T47D (cell line): Measurements from ENCODE around the gene FAM228B.
"Not testable (repeated sequence)": the region's sequence is repeated elsewhere in the genome, so short reads cannot be mapped to it uniquely, and the experiment has no call there.

ENCODE experiments used
- DNase-seq, 2 experiments: peaks; one replicate each; pipeline versions ENCODE4 v3.0.0 to v3.0.0-alpha.2; 2011 to 2012; ENCODE audit warnings: low read depth in 1 of 2, low spot score in 1 of 2
- JUND ChIP-seq: IDR thresholded peaks from 2 replicates; pipeline ENCODE4 v1.6.1; 2012; ENCODE audit warnings: low read depth
- in situ Hi-C: cut with HindIII; loops from 2 replicates; pipeline ENCODE4 v1.10.0; 2016; ENCODE audit warnings: low sequenced_read_pairs, low pct_unique_long_range_greater_than_20kb

Gene FAM228B

DNA sequence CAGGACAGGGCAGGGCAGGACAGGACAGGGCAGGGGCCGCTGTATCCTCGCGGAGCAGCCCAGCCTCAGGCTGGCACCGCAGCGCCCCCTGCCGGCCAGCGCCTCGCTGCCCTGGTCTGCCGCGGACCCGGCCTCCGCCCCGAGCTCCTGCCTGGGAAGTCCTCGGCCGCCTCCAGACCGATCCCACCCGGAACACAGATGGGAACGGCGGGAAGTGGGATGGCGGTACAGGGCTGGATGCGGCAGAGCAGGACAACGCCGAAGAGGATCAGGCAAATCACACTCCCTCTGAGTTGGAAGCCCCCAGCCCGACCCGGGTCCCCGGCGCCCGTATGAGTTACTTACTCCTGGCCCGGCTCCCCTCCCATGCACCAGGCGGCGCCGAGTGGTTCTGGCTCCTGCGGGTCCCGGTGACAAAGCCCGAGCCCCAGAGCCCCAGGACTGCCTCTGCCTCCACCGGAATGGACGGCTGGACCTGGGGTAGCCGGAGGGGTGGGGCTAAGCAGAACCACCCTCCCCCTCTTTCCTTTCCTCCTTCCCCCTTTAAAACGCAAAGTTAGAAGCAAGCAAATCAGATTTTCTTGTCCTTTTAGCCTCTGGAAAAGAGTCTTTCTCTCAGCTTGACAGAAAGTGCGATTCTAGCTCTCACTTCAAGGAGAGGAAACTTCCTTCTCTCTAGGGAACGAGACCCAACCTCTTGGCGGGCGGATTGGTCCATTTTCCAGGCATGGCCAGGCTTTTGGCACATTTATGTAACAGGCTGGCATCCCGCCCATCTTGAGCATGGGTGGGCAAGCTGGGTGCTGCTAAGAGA lies 38.7 kb upstream of the FAM228B start, which contains the start of gene TP53I3:
Gene TP53I3, minus strand, starts transcription at position 449 of the 814 bp plus-strand sequence. CDS start 508 bp downstream, outside the sequence.
- in situ Hi-C loops = no loop called here
- no peak for TF ChIP-seq JUND
- DNase-seq = peak; percentile 61 to 89

DNA sequence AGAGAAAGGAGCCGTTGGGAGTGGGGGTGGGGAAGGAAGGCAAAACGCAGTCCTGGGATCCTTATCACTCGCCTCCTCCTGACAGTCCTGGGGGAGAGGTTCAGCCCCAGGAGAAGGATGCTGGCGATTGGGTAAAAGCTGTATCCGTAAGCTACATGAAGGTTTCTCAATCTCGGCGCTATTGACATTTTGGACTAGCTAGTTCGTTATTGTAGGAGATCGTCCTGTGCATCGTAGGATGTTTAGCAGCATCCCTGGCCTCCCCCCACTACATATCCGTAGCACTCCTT lies 38.1 kb upstream of the FAM228B start:
- no peak for DNase-seq
- in situ Hi-C loops = no loop called here
- TF ChIP-seq JUND = no peak

DNA sequence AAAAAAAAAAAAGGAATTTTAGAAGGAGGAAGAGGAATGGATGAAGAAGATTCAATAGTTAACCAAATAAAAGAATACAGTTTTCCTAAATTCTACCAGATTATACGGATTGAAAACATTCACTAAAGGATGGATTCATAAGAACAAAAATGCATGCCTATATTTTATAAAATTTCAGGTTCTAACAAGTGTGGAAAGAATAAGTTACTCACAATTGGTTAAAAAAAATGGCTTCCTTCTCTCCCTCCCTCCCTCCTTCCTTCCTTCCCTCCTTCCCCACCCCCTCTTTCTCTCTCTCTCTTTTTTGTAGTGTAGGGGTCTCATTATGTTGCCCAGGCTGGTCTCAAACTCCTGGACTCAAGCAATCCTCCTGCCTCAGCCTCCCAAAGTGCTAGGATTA lies 37.0 kb upstream of the FAM228B start:
- DNase-seq = no peak
- no peak for TF ChIP-seq JUND
- in situ Hi-C loops = no loop called here

DNA sequence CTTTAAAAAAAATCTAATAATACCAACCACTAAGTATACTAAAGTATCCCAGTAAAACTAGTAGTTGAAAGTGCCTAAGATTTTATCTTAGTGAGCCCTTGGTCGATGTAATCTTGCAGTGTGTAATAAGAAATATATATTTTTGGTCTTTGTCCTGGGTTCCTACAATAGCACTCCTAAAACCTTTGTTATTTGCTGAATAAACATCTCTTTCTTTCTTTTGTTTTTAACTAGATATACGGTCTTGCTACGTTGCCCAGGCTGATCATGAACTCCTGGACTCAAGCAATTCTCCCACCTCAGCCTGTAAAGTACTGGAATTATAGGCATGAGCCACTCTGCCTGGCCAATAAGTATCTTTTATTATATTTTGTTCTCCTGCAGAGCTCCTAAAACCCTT lies 36.2 kb upstream of the FAM228B start:
- TF ChIP-seq JUND = no peak
- no peak for DNase-seq
- in situ Hi-C loops = no loop called here

DNA sequence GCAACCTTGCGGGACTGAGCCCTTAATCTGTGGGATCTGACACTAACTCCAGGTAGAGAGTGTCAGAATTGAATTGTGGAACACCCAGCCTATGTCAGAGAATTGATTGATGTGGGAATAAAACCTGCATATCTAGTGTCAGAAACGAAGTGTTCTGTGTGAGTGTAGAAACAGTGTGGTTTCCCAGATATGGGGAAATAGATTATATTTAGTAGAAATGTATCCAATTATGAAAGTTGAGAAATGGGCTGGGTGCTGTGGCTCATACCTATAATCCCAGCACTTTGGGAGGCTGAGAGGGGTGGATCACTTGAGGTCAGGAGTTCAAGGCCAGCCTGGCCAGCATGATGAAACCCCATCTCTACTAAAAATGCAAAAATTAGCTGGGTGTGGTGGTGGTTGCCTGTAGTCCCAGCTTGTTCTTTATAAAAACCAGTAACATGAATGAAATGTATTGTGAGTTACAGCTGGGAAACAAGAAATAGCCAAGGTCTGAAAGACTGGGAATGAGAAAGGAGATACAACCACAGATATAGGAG lies 34.4 kb upstream of the FAM228B start:
- no peak for DNase-seq
- in situ Hi-C loops = no loop called here
- no peak for TF ChIP-seq JUND

DNA sequence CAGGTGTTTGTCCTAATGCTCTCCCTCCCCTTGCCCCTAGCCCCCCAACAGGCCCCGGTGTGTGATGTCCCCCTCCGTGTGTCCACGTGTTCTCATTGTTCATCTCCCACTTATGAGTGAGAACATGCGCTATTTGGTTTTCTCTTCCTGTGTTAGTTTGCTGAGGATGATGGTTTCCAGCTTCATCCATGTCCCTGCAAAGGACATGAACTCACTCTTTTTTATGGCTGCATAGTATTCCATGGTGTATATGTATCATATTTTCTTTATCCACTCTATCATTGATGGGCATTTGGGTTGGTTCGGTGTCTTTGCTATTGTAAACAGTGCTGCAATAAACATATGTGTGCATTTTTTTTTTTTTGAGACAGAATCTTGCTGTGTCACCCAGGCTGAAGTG lies 30.0 kb upstream of the FAM228B start:
- DNase-seq, in situ Hi-C loops: not testable (repeated sequence)

DNA sequence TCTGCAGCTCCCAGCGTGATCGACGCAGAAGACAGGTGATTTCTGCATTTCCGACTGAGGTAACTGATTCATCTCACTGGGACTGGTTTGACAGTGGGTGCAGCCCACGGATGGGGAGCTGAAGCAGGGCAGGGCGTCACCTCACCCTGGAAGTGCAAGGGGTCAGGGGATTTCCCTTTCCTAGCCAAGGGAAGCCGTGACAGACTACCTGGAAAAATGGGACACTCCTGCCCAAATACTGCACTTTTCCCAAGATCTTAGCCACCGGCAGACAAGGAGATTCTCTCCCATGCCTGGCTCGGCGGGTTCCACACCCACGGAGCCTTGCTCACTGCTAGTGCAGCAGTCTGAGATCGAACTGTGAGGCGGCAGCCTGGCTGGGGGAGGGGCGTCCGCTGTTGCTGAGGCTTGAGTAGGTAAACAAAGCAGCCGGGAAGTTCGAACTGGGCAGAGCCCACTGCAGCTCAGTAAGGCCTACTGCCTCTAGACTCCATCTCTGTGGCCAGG lies 28.0 kb upstream of the FAM228B start:
- in situ Hi-C loops, DNase-seq: not testable (repeated sequence)

DNA sequence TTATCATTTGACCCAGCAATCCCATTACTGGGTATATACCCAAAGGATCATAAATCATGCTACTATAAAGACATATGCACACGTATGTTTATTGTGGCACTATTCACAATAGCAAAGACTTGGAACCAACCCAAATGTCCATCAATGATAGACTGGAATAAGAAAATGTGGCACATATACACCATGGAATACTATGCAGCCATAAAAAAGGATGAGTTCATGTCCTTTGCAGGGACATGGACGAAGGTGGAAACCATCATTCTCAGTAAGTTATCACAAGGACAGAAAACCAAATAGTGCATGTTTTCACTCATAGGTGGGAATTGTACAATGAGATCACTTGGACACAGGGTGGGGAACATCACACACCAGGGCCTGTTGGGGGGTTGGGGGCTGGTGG lies 22.5 kb upstream of the FAM228B start:
- in situ Hi-C loops, DNase-seq: not testable (repeated sequence)

DNA sequence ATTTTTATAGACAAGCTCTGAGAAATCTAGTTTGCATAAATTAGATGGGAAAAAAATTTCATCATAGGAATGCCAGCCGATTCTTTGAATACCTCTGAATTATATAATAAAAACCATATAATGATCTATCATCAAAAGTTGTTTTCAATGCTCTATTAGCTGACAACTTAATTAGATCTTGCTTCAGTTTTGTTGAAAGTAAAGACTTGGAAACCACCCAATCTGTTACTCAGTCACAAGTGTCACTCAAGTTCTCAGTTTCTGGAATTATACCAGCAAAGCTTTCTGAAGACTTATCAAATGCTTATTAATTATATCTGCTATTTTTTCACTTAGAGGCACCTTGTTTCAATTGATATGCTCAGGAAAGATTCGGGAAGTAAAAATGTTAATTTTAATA lies 21.3 kb upstream of the FAM228B start:
- in situ Hi-C loops = no loop called here
- no peak for DNase-seq
- no peak for TF ChIP-seq JUND

DNA sequence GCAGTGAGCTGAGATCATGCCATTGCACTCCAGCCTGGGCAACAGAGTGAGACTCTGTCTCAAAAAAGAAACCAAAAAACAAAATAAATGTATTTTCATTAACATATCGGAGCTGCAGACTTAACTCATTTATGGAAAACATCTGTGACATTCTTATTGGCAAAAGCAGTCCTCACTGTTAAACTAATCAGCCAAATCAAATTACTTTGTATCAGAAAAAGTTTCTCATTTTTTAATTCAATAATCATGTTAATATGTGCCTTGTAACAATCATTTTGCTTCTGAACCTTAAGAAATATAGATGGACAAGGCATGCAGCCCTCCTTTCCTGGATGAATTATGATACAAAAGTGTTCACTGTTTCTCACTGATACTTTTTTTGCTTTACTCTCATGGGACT lies 20.6 kb upstream of the FAM228B start:
- no peak for DNase-seq
- TF ChIP-seq JUND = no peak
- in situ Hi-C loops = no loop called here

DNA sequence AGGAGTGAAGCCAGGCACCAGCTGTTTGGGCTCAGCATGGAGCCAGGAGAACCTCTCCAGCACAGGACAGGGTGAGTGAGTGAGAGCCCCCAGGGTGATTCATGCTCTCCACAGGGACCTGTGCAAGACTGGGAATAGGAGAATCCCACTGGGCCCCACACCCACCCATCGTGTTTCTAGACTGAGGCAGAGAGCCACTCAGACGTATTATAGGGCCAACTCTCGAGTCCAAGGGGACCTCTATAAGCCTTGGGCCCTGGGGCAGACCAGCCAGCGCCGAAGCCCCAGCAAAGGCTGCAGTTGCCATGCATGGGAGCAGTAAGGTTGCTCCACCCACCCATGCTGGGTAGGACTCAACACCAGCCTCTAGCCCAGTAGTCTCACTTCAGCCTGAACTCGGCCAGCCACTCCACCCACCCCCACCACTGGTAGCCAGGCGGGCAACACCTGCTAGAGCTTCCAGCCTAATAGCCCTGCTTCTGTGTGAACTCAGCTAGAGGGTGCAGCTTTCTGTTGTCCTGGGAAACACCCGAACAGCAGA lies 19.1 kb upstream of the FAM228B start:
- no peak for DNase-seq
- in situ Hi-C loops = no loop called here
- TF ChIP-seq JUND = no peak

DNA sequence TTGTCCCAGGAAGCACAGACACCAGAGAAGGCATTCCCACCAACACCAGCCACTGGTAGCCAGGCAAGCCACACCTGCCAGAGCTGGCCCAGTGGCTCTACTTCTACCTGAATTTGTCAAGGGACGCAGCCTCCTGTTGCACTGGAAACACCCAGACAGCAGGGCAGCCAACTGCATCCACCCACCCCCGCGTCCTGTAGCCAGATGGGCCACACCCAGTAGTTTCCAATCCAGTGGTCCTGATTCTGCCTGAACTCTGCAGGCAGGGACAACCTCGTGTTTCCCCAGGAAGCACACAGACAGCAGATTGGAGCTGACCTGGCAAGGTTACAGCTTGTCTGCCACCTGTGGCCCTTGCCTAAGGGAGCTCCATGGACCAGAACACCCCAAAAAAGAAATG lies 18.4 kb upstream of the FAM228B start:
- no peak for DNase-seq
- in situ Hi-C loops = no loop called here
- no peak for TF ChIP-seq JUND

DNA sequence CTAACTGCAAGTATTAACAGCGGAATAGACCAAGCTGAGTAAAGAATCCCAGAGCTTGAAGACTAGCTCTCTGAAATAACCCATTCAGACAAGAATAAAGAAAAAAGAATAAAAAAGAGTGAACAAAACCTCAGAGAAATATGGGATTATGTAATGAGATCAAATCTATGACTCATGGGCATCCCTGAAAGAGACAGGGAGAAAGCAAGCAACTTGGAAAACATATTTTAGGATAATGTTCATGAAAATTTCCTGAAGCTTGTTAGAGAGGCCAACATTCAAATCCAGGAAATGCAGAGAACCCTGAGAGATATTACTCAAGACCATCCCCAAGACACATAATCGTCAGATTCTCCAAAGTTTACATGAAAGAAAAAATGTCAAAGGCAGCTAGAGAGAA lies 17.5 kb upstream of the FAM228B start:
- in situ Hi-C loops = no loop called here
- TF ChIP-seq JUND = no peak
- DNase-seq = no peak

DNA sequence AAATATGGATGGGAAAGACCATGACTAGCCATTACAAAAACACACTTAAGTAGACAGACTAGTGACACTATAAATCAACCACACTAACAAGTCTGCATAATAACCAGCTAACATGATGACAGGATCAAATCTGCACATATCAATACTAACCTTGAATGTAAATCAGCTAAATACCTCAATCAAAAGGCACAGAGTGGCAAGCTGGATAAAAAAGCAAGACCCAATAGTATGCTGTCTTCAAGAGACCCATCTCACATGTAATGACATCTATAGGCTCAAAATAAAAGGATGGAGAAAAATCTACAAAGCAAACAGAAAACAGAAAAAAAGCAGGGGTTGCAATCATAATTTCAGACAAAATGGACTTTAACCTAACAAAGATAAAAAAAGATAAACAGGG lies 16.5 kb upstream of the FAM228B start:
- TF ChIP-seq JUND = no peak
- in situ Hi-C loops = no loop called here
- DNase-seq = no peak
